ENCODE data around the gene UVRAG.

The UVRAG gene

GRCh38 chr11:76030286-76030685, 215.3 kb downstream of the UVRAG start:
- peaks cover 2% of the 10 kb centered on the region for H3K36me3 ChIP-seq (ENCODE audit: control insufficient read depth, insufficient read depth, low read length)
- H3K4me3 ChIP-seq (replicated peaks; ENCODE audit: low read depth, low read length), result no peak overlapping the region
- TF ChIP-seq, protein P1, sequence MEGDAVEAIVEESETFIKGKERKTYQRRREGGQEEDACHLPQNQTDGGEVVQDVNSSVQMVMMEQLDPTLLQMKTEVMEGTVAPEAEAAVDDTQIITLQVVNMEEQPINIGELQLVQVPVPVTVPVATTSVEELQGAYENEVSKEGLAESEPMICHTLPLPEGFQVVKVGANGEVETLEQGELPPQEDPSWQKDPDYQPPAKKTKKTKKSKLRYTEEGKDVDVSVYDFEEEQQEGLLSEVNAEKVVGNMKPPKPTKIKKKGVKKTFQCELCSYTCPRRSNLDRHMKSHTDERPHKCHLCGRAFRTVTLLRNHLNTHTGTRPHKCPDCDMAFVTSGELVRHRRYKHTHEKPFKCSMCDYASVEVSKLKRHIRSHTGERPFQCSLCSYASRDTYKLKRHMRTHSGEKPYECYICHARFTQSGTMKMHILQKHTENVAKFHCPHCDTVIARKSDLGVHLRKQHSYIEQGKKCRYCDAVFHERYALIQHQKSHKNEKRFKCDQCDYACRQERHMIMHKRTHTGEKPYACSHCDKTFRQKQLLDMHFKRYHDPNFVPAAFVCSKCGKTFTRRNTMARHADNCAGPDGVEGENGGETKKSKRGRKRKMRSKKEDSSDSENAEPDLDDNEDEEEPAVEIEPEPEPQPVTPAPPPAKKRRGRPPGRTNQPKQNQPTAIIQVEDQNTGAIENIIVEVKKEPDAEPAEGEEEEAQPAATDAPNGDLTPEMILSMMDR (IDR thresholded peaks at IDR 0.05; ENCODE audit: insufficient read depth, low read length, poor library complexity, severe bottlenecking), result no peak

DNA sequence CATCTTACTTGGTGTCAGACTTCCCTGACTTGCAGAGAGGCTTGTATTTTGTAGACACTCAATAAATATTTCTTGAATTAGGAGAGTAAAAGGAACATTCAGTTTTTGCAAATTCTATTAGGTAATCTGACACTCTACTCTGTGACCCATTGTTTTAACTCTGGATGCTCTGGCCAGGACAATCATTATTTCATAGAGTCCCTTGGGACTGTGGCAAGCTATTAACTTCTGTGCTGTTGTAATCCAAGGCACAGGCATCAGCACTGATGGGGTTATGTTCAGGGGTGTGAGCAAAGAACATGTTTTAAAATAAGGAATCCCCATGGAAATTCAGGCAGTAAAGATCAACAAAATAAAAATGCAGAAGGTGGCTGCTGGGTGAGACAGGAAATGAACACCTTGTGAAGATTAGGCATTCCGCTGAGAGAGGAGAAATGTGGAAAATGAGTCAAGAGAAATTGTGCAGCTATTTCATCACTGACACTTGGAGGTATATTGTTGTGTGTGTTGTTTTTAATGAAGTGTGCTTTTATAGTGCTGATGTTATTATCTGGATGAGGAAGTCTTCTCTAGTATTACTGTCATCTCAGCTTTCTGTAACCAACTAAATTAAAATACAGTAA, 216.1 kb downstream of the UVRAG start:
- TF ChIP-seq, protein P1 (IDR thresholded peaks at IDR 0.05; ENCODE audit: insufficient read depth, low read length, poor library complexity, severe bottlenecking), result no peak
- Histone ChIP-seq H3K36me3 (ENCODE audit: control insufficient read depth, insufficient read depth, low read length) (peaks cover 2% of the 10 kb centered on the region), H3K4me3 (replicated peaks; ENCODE audit: low read depth, low read length) (no peak overlapping the region), H3K27me3 (replicated peaks; ENCODE audit: control insufficient read depth, insufficient read depth, low read length) (no peaks in the 10 kb centered on the region)
- DNase-seq (ENCODE audit: extremely low read depth, insufficient read length), result no peak

More at GRCh38 chr11:76030286-76030685, 215.3 kb downstream of the UVRAG start:
- no peaks in the 10 kb centered on the region for H3K27me3 ChIP-seq (replicated peaks; ENCODE audit: control insufficient read depth, insufficient read depth, low read length)
- DNase-seq (ENCODE audit: extremely low read depth, insufficient read length), result no peak

DNA sequence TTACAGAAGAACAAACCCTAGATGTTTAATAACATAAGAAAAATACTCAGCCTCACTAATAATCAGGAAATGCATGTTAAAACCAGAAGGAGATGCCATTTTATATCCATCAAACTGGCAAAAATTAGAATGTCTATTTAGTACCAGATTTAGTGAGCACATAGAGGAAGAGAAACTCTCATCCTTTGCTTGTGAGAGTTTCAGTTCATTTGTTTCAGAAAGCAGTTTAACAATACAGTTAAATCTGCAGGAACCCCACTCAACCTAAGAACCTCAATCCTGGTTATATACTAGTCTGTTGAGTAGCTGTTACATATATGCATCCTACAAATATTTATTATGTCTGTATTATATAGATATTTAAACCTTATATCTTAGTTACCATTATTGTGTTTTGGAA, 218.7 kb downstream of the UVRAG start:
- TF ChIP-seq, protein P1 (IDR thresholded peaks at IDR 0.05; ENCODE audit: insufficient read depth, low read length, poor library complexity, severe bottlenecking), result no peak
- Histone ChIP-seq H3K4me3 (replicated peaks; ENCODE audit: low read depth, low read length) (no peak overlapping the region), H3K36me3 (ENCODE audit: control insufficient read depth, insufficient read depth, low read length) (peaks cover 4% of the 10 kb centered on the region), H3K27me3 (replicated peaks; ENCODE audit: control insufficient read depth, insufficient read depth, low read length) (no peaks in the 10 kb centered on the region)
- no peak for DNase-seq (ENCODE audit: extremely low read depth, insufficient read length)

DNA sequence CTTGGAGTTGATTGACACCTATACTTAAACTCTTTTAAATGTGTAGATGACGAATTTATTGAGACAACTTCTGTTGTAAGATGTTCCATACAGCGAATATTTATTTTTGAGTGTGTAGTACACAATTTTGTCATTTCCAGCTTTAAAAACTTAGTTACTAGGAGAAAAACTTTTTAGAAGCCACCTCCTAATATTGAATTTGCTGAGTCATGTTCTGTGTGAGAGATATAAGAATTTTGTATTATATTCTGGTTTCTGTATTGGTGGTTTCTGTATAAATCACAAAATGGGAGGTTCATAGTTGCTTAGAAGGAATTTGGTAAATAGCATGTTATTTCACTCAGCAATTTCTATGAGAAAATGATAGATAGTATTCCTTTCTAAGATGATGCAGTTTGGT, 220.0 kb downstream of the UVRAG start:
- Histone ChIP-seq H3K36me3 (ENCODE audit: control insufficient read depth, insufficient read depth, low read length) (peaks cover 5% of the 10 kb centered on the region), H3K4me3 (replicated peaks; ENCODE audit: low read depth, low read length) (no peak overlapping the region), H3K27me3 (replicated peaks; ENCODE audit: control insufficient read depth, insufficient read depth, low read length) (no peaks in the 10 kb centered on the region)
- DNase-seq (ENCODE audit: extremely low read depth, insufficient read length), result no peak
- TF ChIP-seq, protein P1 (IDR thresholded peaks at IDR 0.05; ENCODE audit: insufficient read depth, low read length, poor library complexity, severe bottlenecking), result no peak

DNA sequence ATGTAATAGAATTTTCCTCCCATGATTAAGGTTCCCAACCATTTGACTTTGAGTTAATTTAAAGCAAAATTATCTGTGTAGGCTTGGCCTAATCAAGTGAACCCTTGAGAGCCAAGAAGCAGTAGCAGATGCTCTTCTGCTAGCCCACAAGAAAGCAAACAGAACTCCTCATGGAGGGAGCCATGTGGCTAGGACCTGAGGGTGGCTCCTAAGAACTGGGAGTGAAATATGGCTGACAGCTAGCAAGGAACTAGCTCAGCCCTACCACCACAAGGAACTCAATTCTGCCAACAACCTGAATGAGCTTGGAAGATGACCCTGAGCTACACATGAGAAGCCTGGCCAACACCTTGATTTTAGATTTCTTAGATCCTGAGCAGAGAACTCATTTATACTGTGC, 223.6 kb downstream of the UVRAG start:
- H3K36me3 ChIP-seq (ENCODE audit: control insufficient read depth, insufficient read depth, low read length), result peaks cover 3% of the 10 kb centered on the region
- TF ChIP-seq, protein P1 (IDR thresholded peaks at IDR 0.05; ENCODE audit: insufficient read depth, low read length, poor library complexity, severe bottlenecking), result no peak
- no peak overlapping the region for H3K4me3 ChIP-seq (replicated peaks; ENCODE audit: low read depth, low read length)
- DNase-seq (ENCODE audit: extremely low read depth, insufficient read length), result no peak
- H3K27me3 ChIP-seq (replicated peaks; ENCODE audit: control insufficient read depth, insufficient read depth, low read length), result no peaks in the 10 kb centered on the region

GRCh38 chr11:76041208-76041607, 226.2 kb downstream of the UVRAG start:
- Histone ChIP-seq H3K27me3 (replicated peaks; ENCODE audit: control insufficient read depth, insufficient read depth, low read length) (no peaks in the 10 kb centered on the region), H3K36me3 (ENCODE audit: control insufficient read depth, insufficient read depth, low read length) (peaks cover 3% of the 10 kb centered on the region), H3K4me3 (replicated peaks; ENCODE audit: low read depth, low read length) (no peak overlapping the region)
- TF ChIP-seq, protein P1 (IDR thresholded peaks at IDR 0.05; ENCODE audit: insufficient read depth, low read length, poor library complexity, severe bottlenecking), result no peak
- DNase-seq (ENCODE audit: extremely low read depth, insufficient read length), result no peak
